ENCODE measurements around the gene RAE1.

RAE1 gene

DNA sequence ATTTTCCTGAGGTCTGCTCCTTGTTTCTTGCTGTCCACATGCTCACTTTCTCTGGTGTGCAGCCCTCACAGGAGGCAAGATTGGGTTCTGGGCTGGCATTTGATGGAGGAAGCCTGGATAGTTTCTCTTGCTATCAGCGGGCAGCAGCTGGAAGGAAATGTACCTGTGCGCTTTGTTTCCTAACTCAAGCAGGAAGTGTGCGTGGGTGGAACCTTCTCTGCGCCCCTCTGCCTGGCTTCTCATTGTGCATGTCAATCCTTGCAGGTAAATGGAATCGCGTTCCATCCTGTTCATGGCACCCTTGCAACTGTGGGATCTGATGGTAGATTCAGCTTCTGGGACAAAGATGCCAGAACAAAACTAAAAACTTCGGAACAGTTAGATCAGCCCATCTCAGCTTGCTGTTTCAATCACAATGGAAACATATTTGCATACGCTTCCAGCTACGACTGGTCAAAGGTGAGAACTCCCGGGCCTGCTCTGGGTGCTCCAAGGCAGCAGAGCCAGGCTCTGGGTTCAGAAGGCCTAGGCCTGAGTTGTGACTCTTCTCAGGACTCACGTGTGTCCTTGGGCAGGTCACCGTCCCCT lies 23.4 kb downstream of the RAE1 start:
- DNase-seq, result no peak

DNA sequence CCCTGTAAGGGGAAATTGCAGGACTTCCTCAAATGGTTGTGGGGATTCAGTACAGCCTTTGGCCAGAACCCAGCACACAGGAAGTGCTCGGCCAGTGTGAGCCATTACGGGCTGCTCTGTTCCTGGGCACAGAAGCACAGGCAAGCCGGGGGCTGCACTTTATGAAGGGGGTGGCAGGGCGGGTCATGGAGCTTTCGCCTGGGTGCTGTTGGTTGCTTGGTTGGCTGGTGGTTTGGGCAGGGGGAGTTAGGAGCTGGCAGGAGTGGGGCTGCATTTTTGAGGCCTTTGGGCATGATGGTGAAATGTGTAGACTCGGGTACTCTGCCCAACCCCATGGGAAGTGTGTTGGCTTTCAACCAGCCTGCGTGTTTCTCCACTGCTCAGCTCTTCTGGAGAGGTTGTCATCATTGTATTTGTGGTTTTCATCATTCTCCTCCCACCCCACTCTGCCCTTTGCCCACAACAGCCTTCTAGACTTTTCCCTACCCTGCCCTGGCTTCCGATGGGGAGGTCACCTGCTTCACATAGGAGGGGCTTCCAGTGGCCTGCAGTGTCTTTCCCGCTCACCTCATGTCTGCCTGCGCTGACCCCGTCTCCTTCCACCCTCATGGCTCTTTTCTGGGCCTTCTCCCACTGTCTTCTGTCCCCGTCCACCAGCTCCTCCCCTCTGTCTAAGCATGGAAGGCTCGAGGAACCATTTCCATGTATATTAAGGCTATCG lies 24.0 kb downstream of the RAE1 start:
- DNase-seq, result no peak

DNA sequence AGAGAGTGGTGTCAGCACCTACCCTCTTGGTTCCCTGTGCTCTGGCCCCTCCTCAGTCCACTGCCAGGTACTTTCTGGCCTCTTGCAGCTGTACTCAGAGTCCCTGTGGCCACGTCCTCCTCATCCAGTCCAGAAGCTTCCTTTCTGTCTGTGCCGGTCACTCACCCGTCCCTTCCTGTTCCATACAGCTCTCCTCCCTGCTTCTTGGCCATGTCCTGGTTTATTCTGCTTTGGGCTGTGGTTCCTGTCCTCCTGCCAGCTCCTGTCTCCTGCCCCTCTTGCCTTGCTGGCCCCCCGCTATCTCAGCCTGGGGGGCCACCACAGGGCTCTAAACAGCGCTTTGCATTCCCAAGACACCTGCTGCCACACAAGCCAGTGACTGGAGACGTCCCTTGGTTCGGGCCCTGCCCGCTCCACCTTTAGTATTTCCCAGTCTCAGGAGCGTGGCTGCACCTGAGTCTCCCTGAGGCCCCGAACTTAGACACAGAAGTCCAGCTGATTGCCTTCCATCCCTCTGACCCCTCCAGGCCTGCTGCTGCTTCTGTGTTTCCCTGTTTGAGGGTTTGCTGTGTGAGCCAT lies 24.7 kb downstream of the RAE1 start:
- DNase-seq, result no peak

DNA sequence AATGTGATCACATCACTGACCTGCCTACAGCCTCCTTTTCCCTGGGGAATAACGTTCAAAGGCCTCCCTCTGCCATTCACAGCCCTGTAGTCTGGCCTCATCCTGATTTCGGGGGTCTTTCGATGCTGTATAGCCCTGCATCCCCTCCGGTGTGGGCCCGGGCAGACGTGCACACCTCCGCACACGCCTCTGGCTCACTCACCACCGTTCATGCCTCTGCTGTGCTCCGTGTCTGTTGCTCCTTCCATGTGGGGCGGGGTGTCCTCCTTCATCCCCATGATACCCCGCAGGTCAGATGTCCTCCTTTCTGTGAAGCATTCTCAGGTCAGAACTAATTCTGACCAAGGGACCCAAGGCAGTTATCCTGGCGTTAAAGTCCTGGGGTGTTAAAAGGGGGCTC lies 26.3 kb downstream of the RAE1 start:
- DNase-seq, result no peak

DNA sequence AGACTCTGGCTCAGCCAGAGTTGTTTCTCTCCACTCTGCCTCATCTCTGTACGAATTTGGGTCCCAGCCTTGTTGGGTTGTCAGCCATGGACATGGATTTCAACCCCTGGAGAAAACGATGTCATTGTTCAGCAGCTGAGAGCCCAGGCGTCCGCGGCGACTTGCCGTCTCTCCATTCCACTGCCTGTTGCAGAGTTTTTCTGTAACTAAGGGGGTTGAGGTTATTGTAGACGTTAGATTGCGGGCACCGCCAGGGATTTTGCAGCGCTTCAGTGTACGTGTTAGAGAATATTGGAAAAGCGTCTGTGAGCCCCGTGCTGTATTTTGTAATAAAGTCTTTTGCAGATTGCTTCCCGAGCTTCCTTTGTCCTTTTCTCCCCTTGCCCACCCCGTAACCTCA lies 27.1 kb downstream of the RAE1 start:
- no peak for DNase-seq

DNA sequence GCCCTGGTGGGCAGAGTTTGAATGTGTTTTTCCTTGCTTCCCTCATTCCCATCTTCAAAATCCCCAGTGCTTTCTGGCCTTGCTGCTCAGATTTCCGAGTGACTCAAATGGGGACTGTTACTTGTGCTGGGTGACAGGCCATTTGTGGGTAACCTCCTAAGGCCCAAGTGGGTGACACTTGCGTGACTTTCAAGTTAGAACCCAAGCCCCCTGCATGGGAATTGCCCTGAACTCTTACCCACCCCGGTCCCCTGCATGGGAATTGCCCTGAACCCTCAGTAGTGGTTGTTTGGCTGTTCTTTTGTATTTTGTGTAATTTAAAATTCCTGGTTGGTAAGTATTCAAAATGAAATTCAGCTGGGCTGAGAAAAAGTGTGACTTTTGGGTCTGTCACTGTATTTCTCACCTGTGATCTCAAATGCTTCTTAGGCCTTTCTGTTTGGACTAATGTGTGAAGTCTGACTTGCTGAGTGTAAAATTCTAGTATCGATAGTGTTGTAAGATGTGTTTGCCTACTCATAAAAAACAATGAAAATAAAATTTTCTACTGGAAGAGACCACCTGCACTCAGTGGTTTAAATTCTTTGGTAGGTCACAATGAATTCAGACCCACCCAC lies 27.7 kb downstream of the RAE1 start:
- no peak for DNase-seq

DNA sequence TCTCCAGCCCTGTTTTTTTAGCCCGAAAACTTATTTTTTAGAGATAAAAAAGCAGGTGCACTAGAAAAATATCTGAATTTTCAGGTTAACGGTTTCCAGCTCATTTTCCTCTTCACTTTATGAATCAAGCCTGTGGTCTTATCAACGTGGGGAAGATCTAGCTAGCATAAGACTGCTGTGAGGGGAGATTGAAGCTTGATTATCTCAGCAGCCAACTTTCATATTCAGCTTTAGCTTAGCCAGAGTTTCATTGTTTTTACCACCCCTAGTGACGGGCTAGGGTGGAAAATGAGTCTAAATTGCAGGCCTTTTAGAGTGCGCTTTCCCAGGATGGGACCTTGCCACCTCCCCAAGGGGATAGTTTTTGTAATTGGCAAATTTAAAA lies 28.2 kb downstream of the RAE1 start:
- DNase-seq, result no peak

DNA sequence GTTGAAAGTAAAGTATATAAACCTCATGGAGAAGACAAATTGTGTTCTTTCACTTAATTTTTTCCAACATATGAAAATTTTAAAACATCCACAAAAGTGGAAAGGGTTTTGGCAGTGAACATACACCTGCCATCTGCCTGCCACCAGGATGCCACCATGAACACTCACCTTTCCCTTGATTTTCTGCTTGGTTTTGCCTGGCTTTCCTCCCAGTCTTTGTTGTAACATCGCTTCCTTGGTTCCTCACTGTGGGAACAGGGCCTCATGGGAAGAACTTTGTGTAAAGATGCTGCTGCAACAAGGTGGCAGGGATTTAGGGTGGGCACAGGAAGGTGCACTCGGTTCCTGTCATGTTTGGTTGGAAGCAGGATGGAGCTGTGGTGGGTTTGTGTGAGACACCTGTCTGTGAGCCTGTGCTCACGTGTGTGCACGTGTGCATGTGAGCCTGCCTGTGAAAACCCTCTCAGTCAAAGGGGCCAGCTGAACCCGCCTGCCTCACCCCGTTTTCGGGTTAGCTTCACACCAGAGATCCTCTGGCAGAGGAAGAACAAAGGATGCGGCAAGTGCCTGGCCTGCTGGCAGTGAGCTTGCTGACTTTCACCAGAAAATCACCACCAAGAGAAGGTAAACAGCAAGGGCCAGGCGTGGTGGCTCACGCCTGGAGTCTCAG lies 29.2 kb downstream of the RAE1 start:
- no peak for DNase-seq

DNA sequence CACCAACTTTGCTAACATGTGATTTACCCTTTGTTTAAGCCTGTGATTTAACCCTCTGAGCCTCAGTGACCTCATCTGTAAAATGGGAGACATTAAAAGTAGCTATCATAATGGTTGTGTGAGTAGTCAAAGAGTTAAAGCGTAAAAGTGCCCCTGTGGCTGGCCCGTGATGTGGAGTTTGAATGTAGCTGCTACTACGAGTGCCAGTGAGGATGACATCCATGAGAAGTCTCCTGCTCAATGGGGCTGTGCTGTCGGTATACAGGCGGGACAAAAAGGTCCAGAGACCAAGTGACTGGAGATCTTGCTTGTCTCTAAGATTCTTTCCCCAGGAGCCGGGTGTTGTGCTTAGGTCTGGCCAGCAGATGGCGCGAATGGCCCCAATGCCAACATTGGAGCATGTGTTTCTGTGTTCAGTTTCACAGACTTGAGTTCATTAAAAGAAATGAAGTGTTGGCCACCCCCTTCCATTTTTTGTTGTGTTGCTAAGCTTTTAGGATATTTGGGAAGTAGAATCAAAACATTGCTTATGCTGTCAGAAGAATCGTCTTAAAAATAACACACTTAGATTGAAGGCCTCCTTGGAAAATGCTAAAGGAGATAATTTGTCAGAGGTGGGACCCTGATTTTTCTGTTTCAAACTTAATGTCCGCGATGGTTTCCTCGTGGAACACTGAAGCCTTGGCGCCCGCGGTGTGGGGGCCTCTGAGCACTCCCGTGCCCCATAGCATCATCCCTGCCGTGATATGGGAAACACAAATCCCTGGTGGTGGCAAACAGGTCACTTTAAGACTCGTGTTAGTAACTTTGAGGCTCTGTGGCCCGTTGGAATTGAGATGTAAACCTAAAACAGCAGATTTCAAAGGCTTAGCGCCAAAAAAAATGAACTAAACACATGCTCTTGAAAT lies 30.8 kb downstream of the RAE1 start:
- peak; percentile 90 for DNase-seq

DNA sequence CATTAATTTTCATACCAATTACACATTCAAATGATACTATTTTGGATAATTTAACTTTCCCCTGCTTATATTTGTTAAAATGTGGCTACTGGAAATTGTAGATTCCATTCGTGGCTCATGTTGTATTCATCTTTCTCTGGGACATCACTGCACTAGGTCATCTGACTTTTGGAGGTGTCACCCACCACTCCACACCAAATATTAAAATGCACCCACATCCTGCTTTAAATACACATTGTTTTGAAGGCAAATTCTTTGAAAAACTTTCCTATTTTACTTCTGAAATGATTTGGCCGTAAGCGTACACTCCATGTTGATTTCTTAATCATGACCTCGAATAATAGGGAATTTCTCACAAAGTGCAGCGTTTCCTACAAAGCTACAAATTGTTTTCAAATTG lies 31.5 kb downstream of the RAE1 start:
- DNase-seq, result no peak

DNA sequence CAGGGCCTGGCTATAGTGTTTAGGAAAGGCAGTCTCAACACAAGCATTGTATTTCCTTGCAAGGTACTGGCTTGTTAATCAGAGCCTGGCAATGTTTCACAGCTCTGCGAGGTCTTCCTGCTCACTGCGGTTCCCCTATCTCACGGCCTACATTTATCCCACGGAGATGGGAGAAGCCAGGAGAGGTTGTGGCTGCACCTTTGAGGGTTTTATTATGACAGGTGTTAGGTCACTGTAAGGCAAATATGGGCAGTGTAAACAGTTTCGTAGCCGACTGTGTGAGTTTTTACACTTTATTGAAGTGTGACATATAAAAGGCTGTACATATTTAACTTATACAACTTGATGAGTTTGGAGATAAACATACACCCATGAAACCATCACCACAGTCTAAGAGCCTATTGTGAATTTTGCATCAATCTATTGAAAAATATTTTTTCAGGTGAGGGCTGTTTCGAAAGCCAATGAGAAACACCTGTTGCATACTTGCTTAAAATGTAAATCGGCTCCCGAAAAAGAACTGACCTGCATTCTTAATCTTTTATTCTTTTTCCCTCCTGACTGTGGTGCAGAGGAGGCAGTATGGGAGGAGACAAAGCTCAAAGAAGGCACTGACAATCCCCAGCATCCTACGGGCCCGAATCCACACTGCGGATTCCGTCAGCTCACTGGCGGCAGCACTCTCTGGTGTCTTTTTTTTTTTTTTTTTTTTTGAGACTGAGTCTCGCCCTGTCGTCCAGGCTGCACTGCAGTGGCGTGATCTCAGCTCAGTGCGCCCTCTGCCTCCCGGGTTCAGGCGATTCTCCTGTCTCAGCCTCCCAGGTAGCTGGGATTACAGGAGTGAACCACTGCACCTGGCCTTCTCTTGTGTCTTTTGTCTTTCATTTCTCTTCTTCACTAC lies 32.6 kb downstream of the RAE1 start:
- no peak for DNase-seq

DNA sequence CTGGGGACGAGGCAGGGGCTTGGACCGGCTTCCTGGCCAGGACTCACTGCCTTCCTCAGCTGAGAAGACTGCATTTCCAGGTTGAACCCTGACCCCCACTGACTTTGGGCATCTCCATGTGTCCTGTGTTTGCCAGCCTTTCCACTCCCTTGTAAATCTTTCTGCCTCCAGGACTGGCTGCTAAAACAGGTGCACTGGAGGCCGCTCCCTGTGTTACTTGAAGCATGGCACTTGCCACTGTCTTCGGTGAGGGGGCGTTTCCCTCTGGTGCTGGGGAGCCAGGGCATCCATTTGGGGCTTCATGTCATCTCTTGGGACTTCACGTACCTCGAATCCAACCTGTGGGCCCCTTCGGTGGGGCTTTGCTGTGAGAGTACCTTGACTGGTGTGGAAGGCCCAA lies 33.4 kb downstream of the RAE1 start:
- DNase-seq, result no peak

DNA sequence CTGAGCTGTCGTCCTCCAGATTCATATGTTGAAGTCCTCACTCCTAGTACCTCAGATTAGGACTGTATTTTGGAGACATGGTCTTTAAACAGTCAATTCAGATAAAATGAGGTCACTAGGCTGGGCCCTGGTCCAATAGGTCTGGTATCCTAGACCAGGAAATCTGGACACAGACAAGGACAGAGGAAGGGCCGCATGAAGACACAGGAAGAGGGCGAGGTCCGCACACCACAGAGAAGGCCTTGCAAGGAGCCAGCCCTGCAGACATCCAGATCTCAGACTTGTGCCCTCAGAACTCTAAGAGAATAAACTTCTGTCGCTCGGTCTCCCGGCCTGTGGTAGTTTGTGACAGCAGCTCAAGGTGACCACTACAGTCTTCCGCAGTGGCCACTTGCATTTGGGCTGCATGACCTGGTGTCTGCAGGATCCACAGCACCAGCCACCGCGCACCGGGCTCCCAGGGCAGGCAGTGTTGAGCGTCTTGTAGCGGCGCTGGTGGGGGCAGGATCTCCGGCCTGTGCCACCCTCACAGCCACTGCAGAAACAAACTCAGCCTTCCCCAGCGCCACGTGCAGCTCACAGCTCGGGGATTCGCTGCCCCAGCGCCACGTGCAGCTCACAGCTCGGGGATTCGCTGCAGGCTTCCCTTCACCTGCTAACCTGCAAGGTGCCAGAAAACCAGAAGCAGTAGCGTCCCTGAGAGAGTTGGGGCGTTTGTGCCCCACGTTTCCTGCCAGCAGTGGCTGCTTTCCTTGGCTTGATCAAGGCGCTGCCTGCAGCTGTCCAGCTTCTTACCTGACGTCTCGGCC lies 34.1 kb downstream of the RAE1 start:
- no peak for DNase-seq

DNA sequence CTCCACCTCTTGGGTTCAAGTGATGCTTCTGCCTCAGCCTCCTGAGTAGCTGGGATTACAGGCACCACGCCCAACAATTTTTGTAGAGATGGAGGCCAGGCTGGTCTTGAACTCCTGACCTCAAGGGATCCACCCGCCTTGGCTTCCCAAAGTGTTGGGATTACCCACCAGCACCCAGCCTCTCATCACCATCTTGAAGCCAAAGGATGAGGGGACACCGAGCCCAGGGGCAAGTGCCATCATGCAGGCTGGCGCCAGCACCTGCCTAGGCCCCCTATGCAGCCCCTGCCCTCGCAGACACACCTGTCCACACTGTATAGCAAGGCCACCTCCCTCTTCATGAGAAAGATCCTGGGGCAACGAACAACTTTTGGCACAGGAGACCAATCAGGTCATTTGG lies 34.9 kb downstream of the RAE1 start:
- DNase-seq, result no peak

DNA sequence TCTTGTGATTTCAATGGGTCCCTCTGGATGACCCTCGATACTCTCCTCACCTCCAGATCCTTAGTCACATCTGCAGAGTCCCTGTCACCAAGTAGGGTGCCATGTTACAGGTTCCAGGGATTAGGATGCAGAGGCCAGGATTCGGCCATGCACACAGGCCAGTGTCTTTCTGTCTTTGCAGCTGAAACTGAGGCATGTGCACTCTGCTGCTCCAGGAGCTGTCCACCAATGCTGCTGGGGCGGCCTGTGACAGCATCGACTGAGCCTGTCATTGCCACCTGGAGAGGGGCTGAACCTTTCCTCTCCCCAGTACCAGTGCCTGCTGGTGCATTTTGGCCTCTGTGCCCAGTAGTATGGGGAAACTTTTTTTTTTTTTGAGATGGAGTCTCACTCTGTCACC lies 35.7 kb downstream of the RAE1 start:
- DNase-seq, result no peak

DNA sequence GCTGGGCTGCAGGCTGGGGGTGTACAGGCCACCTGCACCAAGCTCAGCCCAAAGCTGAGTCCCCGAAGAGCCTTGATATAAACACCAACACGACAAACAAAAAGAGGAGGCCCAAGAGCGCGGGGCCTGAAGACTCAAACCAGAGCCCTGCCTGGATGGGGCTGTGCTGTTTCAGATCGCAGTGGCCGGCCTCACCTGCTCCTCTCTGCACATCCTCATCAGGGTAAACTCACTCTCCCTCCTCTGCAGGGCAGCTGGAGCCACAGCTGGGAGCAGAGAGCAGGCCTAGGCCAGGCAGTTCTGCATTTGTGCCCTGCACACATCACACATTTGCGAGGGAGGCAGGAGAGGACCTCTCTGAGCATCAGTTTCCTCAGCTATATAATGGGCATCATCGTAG lies 36.4 kb downstream of the RAE1 start:
- DNase-seq, result no peak

DNA sequence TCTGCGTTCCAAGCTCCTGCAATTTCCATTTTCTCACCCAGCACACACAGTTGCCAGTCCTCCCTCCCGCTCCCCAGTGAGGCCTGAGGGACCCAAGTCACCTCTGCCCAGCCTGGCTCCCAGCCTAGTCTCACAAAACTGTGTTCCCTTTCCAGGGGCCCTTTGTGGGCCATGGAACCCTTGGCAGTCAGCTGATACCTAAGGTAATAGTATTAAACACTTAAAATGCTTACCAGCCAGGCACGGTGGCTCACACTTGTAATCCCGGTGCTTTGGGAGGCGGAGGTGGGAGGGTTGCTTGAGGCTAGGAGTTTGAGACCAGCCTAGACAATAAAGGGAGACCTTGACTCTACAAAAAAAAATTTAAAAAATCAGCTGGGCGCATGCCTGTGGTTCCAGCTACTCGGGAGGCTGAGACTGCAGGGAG lies 36.9 kb downstream of the RAE1 start:
- no peak for DNase-seq

DNA sequence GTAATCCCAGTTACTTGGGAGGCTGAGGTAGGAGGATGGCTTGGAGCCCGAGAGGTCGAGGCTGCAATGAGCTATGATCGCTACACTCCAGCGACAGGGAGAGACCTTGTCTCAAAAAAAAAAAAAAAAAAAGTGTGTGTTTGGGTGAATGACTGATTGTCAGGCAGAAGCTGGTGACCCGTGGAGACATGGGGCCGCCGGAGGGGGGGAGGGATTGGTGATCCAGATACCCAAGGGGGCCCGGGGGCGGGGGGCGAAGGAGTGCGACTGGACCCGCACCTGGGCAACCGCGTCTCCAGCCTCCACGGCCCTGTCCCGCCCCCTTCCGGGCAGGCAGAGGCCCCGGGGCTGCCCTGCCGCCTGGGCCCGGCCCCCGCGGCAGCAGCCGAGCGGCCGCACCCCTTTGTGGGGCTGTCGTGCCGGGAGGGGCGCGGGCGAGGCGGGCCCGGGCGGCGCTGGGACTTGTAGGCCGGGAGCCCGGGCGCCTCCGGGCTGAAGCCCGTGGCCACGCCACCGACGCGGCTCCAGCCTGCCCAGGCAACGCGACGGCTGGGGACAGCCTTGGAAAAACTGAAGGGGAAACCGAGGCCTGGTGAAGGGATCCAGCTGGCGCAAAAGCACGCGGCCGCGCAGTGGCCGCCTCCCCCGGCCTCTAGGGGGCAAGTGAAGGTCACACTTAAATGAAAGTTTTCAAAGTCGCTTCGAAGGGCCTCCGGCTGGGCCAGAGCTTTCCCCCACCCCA lies 38.1 kb downstream of the RAE1 start:
- peak; percentile 73 for DNase-seq

DNA sequence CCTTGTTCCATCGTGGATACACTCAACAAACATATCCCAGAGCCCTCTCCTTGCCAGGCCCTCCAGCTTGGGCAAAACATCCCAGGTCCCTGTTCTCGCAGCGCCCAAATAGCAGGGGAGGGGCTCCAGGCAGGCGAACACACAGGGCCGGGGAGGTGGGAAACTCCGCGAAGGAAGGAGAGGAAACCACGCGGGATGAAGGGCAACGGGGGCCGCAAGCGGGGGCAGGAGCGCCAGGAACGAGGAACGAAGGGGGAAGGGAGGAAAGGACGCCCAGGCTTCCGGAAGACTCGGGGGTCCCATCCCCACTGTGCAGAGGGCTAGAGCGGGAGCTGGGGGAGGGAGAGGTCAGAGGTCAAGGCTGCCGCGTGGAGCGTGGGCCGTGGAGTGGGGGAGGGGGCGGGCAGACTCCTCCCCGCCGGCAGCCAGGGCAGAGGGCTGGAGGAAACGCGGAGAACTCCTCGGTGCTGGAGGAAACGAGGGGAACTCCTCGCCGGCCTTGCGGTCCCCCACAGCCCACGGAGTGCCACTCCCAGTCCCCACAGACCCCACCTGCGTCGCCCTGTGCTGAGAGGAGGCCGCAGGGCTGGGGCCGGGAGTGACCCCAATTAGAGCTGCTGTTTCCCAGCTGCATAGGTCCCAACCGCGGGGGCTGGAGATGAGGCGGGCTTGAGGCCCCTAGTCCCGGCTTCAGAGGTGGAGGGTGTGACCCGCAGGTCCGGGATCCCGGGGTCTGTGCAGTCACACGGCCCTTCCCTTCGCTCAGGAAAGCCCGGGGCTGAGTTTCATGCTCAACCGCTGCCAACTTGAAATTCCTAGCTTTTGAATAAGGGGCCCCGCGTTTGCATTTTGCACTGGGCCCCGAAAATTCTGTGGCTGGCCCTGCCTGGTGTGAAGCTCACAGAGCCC lies 38.9 kb downstream of the RAE1 start:
- DNase-seq, result peak; percentile 60

Data from activated T-cell treated with anti-CD3 and anti-CD28 coated beads, Interleukin-2, amount 50 U/mL, for 1 hour (primary cell).